GM18951 (cell line): ENCODE data around the gene DHRS11.

ENCODE experiments used
- POLR2A ChIP-seq: IDR thresholded peaks from 4 replicates; pipeline ENCODE4 v1.6.1; 2011; ENCODE audit warnings: mild to moderate bottlenecking; ENCODE audit not compliant: insufficient read length, insufficient read depth; ENCODE audit errors: extremely low read depth
- in situ Hi-C: fragments of 300-500 bp; cut with MboI; formaldehyde crosslinking; loops from one replicate; pipeline ENCODE4 v1.12.0; 2022; ENCODE audit warnings: low sequenced_read_pairs, mixed read lengths, inconsistent platforms; ENCODE audit not compliant: unreplicated experiment

DHRS11 gene

GRCh38 chr17:36629970-36630502 lies 38.4 kb downstream of the DHRS11 start:
- TF ChIP-seq POLR2A, result no peak
- in situ Hi-C loops, result loop anchor here (25.0 kb wide), 2 partner anchors 432 to 607 kb away; no protein-coding TSS in a partner anchor

- no peak for TF ChIP-seq POLR2A
- in situ Hi-C loops, result loop anchor here (25.0 kb wide), 2 partner anchors 431 to 606 kb away; no protein-coding TSS in a partner anchor
These were observed 39.3 kb downstream of the DHRS11 start for GRCh38 chr17:36631022-36631421.

- in situ Hi-C loops, result loop anchor here (25.0 kb wide), 2 partner anchors 429 to 604 kb away; no protein-coding TSS in a partner anchor
- no peak for TF ChIP-seq POLR2A
These were observed 41.5 kb downstream of the DHRS11 start for GRCh38 chr17:36632916-36633771.

- in situ Hi-C loops, result loop anchor here (25.0 kb wide), 2 partner anchors 422 to 597 kb away; no protein-coding TSS in a partner anchor
- TF ChIP-seq POLR2A, result no peak
These were observed 48.7 kb downstream of the DHRS11 start for GRCh38 chr17:36640346-36640745.

GRCh38 chr17:36640836-36641235 lies 49.2 kb downstream of the DHRS11 start:
- in situ Hi-C loops, result loop anchor here (25.0 kb wide), 2 partner anchors 421 to 596 kb away; no protein-coding TSS in a partner anchor

GRCh38 chr17:36641331-36641876 lies 49.7 kb downstream of the DHRS11 start:
- in situ Hi-C loops, result loop anchor here (25.0 kb wide), 2 partner anchors 421 to 596 kb away; no protein-coding TSS in a partner anchor
- TF ChIP-seq POLR2A, result no peak

More at GRCh38 chr17:36640836-36641235, 49.2 kb downstream of the DHRS11 start:
- no peak for TF ChIP-seq POLR2A

- in situ Hi-C loops, result loop anchor here (25.0 kb wide), 2 partner anchors 420 to 595 kb away; no protein-coding TSS in a partner anchor
- TF ChIP-seq POLR2A, result no peak
These were observed 50.5 kb downstream of the DHRS11 start for GRCh38 chr17:36641877-36642845.

- in situ Hi-C loops, result loop anchor here (25.0 kb wide), 2 partner anchors 419 to 594 kb away; no protein-coding TSS in a partner anchor
- no peak for TF ChIP-seq POLR2A
These were observed 51.5 kb downstream of the DHRS11 start for GRCh38 chr17:36643086-36643685.

- no peak for TF ChIP-seq POLR2A
- in situ Hi-C loops, result loop anchor here (25.0 kb wide), 2 partner anchors 417 to 592 kb away; no protein-coding TSS in a partner anchor
These were observed 53.7 kb downstream of the DHRS11 start for GRCh38 chr17:36645422-36645821.

- no peak for TF ChIP-seq POLR2A
- in situ Hi-C loops, result loop anchor here (25.0 kb wide), 2 partner anchors 415 to 590 kb away; no protein-coding TSS in a partner anchor
These were observed 56.0 kb downstream of the DHRS11 start for GRCh38 chr17:36647636-36648035.

GRCh38 chr17:36650096-36650775 lies 58.6 kb downstream of the DHRS11 start:
- in situ Hi-C loops, result no loop called here
- no peak for TF ChIP-seq POLR2A
